ENCODE measurements around the gene RASL11A. TPM values are rescaled to one million over a fixed set of nuclear protein-coding genes. Genes with fewer than 3 reads are reported as not detected.

The RASL11A gene
- total RNA-seq, 1 experiment from 2014 or later = 2.7 TPM

GRCh38 chr13:27313770-27314169 is 43.1 kb downstream of the RASL11A start:
- no peak overlapping the region for H3K9ac ChIP-seq (ENCODE audit: extremely low read depth, insufficient read length, low read length)
- H3K79me1 ChIP-seq (ENCODE audit: insufficient read depth, low read depth, low read length, poor library complexity, severe bottlenecking) = no peaks in the 10 kb centered on the region
- no peak overlapping the region for H3K18ac ChIP-seq (ENCODE audit: insufficient read length, low read depth, low read length)
- no peak overlapping the region for H2AFZ ChIP-seq (ENCODE audit: low read length)
- no peak overlapping the region for H3K27ac Mint-ChIP-seq
- H3K36me3 Mint-ChIP-seq (ENCODE audit: insufficient read depth in 1 of 3, low read depth in 3 of 3) = no peaks in the 10 kb centered on the region
- no peaks in the 10 kb centered on the region; the same call in 1 of the 2 replicates for H3K4me1 ChIP-seq (ENCODE audit: insufficient read depth, low read length)
- no peak overlapping the region for H3T11ph ChIP-seq (ENCODE audit: low read length)
- H3K27me3 Mint-ChIP-seq (ENCODE audit: low read depth) = peaks cover 2% of the 10 kb centered on the region; the same call in 1 of the 2 replicates
- H3K27me3 ChIP-seq (ENCODE audit: insufficient read depth, low read length) = no peaks in the 10 kb centered on the region
- no peak overlapping the region for H2BK12ac ChIP-seq (ENCODE audit: insufficient read length, low read depth, low read length)
- H3K23me2 ChIP-seq (ENCODE audit: insufficient read length, low read depth, low read length, poor library complexity, severe bottlenecking) = no peaks in the 10 kb centered on the region
- H4K8ac ChIP-seq (replicated peaks; ENCODE audit: insufficient read length, low read depth, low read length) = no peak overlapping the region
- no peaks in the 10 kb centered on the region; a peak in 1 of 5 replicates for H3K9me3 Mint-ChIP-seq
- H4K91ac ChIP-seq (ENCODE audit: insufficient read length, low read depth, low read length) = no peak overlapping the region
- H3K23ac ChIP-seq (ENCODE audit: insufficient read length, low read depth, low read length) = no peak overlapping the region
- no peak overlapping the region for H3K27ac ChIP-seq (ENCODE audit: insufficient read length, low read depth, low read length)
- H3K4me1 Mint-ChIP-seq = peaks cover 9 to 11% of the 10 kb centered on the region in 2 experiments
- no peak overlapping the region for H3K4me2 ChIP-seq (ENCODE audit: insufficient read depth, insufficient read length, low read length)
- H2BK120ac ChIP-seq (ENCODE audit: low read depth, low read length, poor library complexity, severe bottlenecking) = no peak overlapping the region
- H3K14ac ChIP-seq (ENCODE audit: insufficient read depth, low read length) = no peak overlapping the region
- H4K20me1 ChIP-seq (ENCODE audit: control insufficient read depth, insufficient read depth, insufficient read length) = no peaks in the 10 kb centered on the region
- no peak overlapping the region for H2AK5ac ChIP-seq (ENCODE audit: insufficient read length, low read length)
- TF ChIP-seq CTCF (conservative IDR thresholded peaks at IDR 0.05) = no peak
- no peak overlapping the region for H2BK20ac ChIP-seq (ENCODE audit: low read depth, low read length, poor library complexity, severe bottlenecking)
- H4K5ac ChIP-seq (ENCODE audit: insufficient read length, low read depth, low read length) = no peak overlapping the region
- no peaks in the 10 kb centered on the region for H3K79me2 ChIP-seq (ENCODE audit: insufficient read depth, low read length)
- H3K56ac ChIP-seq (ENCODE audit: insufficient read length, low read depth, low read length) = no peak overlapping the region
- H2BK15ac ChIP-seq (ENCODE audit: low read depth, low read length) = no peak overlapping the region
- no peak overlapping the region for H3K4ac ChIP-seq (ENCODE audit: low read depth, low read length)
- no peak overlapping the region for H2BK5ac ChIP-seq (ENCODE audit: insufficient read length, low read length)
- no peaks in the 10 kb centered on the region for H3K9me3 ChIP-seq (ENCODE audit: control insufficient read depth, low read depth, low read length)
- no CpG with 5 or more reads among the region's 1 CpG for WGBS (ENCODE audit: extremely low coverage, insufficient read length, low lambda C conversion rate)
- H3K4me3 Mint-ChIP-seq = no peak overlapping the region
- no peak for DNase-seq

Measured in H9 (cell line).